Ammon's horn (tissue), 1 donor: ENCODE data around the gene CLASP1.

Experiments
- DNase-seq: peaks from one replicate; pipeline ENCODE4 v3.0.0-alpha.2; 2016; ENCODE audit warnings: low spot score

The CLASP1 gene

GRCh38 chr2:121372721-121373353, 276.4 kb downstream of the CLASP1 start:
- DNase-seq: no peak

GRCh38 chr2:121372082-121372481, 277.2 kb downstream of the CLASP1 start:
- no peak for DNase-seq

- DNase-seq: peak; percentile 18
These were observed 280.4 kb downstream of the CLASP1 start for GRCh38 chr2:121368836-121369235.

- no peak for DNase-seq
These were observed 281.1 kb downstream of the CLASP1 start for GRCh38 chr2:121368155-121368554.

- no peak for DNase-seq
These were observed 281.9 kb downstream of the CLASP1 start for GRCh38 chr2:121367246-121367900.

- DNase-seq: no peak
These were observed 283.2 kb downstream of the CLASP1 start for GRCh38 chr2:121366040-121366439.

- no peak for DNase-seq
These were observed 284.2 kb downstream of the CLASP1 start for GRCh38 chr2:121365061-121365460.

GRCh38 chr2:121363632-121364420, 285.4 kb downstream of the CLASP1 start:
- DNase-seq: no peak

GRCh38 chr2:121362774-121363173, 286.5 kb downstream of the CLASP1 start:
- peak; percentile 34 for DNase-seq

- DNase-seq: no peak
These were observed 287.0 kb downstream of the CLASP1 start for GRCh38 chr2:121362226-121362625.

GRCh38 chr2:121360566-121361300, 288.5 kb downstream of the CLASP1 start:
- DNase-seq: no peak

- no peak for DNase-seq
These were observed 289.3 kb downstream of the CLASP1 start for GRCh38 chr2:121359716-121360565.

- no peak for DNase-seq
These were observed 290.1 kb downstream of the CLASP1 start for GRCh38 chr2:121359170-121359569.

GRCh38 chr2:121358291-121358690, 291.0 kb downstream of the CLASP1 start:
- DNase-seq: no peak

- DNase-seq: peak; percentile 82
These were observed 293.1 kb downstream of the CLASP1 start for GRCh38 chr2:121356058-121356640.

GRCh38 chr2:121355488-121355887, 293.8 kb downstream of the CLASP1 start:
- no peak for DNase-seq

GRCh38 chr2:121351521-121352318, 297.5 kb downstream of the CLASP1 start:
- no peak for DNase-seq

- DNase-seq: no peak
These were observed 298.4 kb downstream of the CLASP1 start for GRCh38 chr2:121350890-121351289.

- no peak for DNase-seq
These were observed 298.9 kb downstream of the CLASP1 start for GRCh38 chr2:121350402-121350775.

GRCh38 chr2:121349721-121350401, 299.4 kb downstream of the CLASP1 start:
- DNase-seq: no peak
